Stimulated activated CD8-positive, alpha-beta memory T cell treated with anti-CD3 and anti-CD28 coated beads, Interleukin-7, amount 100 ng/mL, for 4 hours (primary cell): ENCODE results near the gene LMX1A.

ENCODE experiments used
- DNase-seq, 2 donors: peaks; one replicate each; pipeline ENCODE4 v3.0.0-alpha.2; 2020; ENCODE audit warnings: low read depth in 2 of 2

Gene LMX1A

GRCh38 chr1:165222580-165222979 lies 133.9 kb downstream of the LMX1A start:
- no peak for DNase-seq

- DNase-seq: no peak
Observed at GRCh38 chr1:165218731-165219130, 137.8 kb downstream of the LMX1A start.

- DNase-seq: no peak
Observed at GRCh38 chr1:165217958-165218357, 138.6 kb downstream of the LMX1A start.

- no peak for DNase-seq
Observed at GRCh38 chr1:165216254-165216653, 140.3 kb downstream of the LMX1A start.

- DNase-seq: no peak
Observed at GRCh38 chr1:165215676-165216075, 140.8 kb downstream of the LMX1A start.

GRCh38 chr1:165212229-165212628 lies 144.3 kb downstream of the LMX1A start:
- DNase-seq: no peak

- DNase-seq: no peak
Observed at GRCh38 chr1:165207853-165208515, 148.5 kb downstream of the LMX1A start.

GRCh38 chr1:165205145-165205544 lies 151.4 kb downstream of the LMX1A start:
- DNase-seq: no peak

- DNase-seq: no peak
Observed at GRCh38 chr1:165204548-165204947, 152.0 kb downstream of the LMX1A start.

- DNase-seq: no peak
Observed at GRCh38 chr1:165191087-165191486, 165.4 kb downstream of the LMX1A start.

GRCh38 chr1:165189913-165190312 lies 166.6 kb downstream of the LMX1A start:
- DNase-seq: no peak

- no peak for DNase-seq
Observed at GRCh38 chr1:165189011-165189410, 167.5 kb downstream of the LMX1A start.

GRCh38 chr1:165187031-165188009 lies 169.2 kb downstream of the LMX1A start:
- no peak for DNase-seq

GRCh38 chr1:165185161-165185889 lies 171.2 kb downstream of the LMX1A start:
- DNase-seq: no peak

- DNase-seq: no peak
Observed at GRCh38 chr1:165182975-165183374, 173.5 kb downstream of the LMX1A start.

GRCh38 chr1:165179306-165179705 lies 177.2 kb downstream of the LMX1A start:
- no peak for DNase-seq

- no peak for DNase-seq
Observed at GRCh38 chr1:165174491-165174890, 182.0 kb downstream of the LMX1A start.

- DNase-seq: no peak
Observed at GRCh38 chr1:165173818-165174217, 182.7 kb downstream of the LMX1A start.

GRCh38 chr1:165173409-165173808 lies 183.1 kb downstream of the LMX1A start:
- DNase-seq: no peak

- DNase-seq: no peak
Observed at GRCh38 chr1:165172666-165173065, 183.8 kb downstream of the LMX1A start.

GRCh38 chr1:165169729-165170128 lies 186.8 kb downstream of the LMX1A start:
- DNase-seq: no peak

GRCh38 chr1:165169028-165169427 lies 187.5 kb downstream of the LMX1A start:
- DNase-seq: no peak
